HCT116 (cell line): ENCODE results near the gene TRAF2. TPM values are rescaled to one million over a fixed set of nuclear protein-coding genes. Genes with fewer than 3 reads are reported as not detected.

ENCODE experiments used
- ATAC-seq: fragments of 200-7000 bp; cut with Tn5 transposase; 2 replicates; pipeline ENCODE4 v1.9.1; 2020; ENCODE audit warnings: mild to moderate bottlenecking, moderate library complexity
- BruUV-seq: library from RNA; stranded (reverse); fragments of 400-500 nt; replicated peaks from 2 replicates; lab custom pipeline; 2021; lab: Mats Ljungman, UMichigan
- CTCF ChIA-PET: fragments of 300-600 bp; sonication (Branson Sonifier 250); formaldehyde crosslinking; loops from one replicate; lab custom pipeline; 2021; ENCODE audit warnings: antibody characterized with exemption; lab: Charles Lee
- POLR2A ChIA-PET: fragments of 300-600, 350-600 bp; sonication (Branson Sonifier 250); formaldehyde crosslinking; loops from one replicate; lab custom pipeline; 2021; ENCODE audit warnings: antibody characterized with exemption; lab: Charles Lee
- RAD21 ChIA-PET, 2 experiments: fragments of 300-600 bp; sonication (Branson Sonifier 250); formaldehyde crosslinking; loops; one replicate each; lab custom pipeline; 2023; ENCODE audit warnings: low total read pairs in 2 of 2; ENCODE audit not compliant: uncharacterized antibody in 2 of 2, unreplicated experiment in 2 of 2, low non-redundant PET in 1 of 2; lab: Charles Lee
- DNase-seq: peaks from one replicate; pipeline ENCODE4 v3.0.0-alpha.2; 2010; ENCODE audit warnings: low read depth, low spot score
- H2AFZ ChIP-seq: fragments of 200-600 bp; shearing (Covaris generic), sonication (generic); 2 replicates; pipeline ENCODE4 v1.6.1; 2017; ENCODE audit warnings: low read depth, mixed run types, mixed read lengths, antibody characterized with exemption, low read length; ENCODE audit not compliant: poor library complexity, severe bottlenecking
- H3K27ac ChIP-seq: 2 replicates; pipeline ENCODE4 v1.5.1; 2012; ENCODE audit warnings: low read depth, low read length
- H3K27me3 ChIP-seq: fragments of 200-600 bp; sonication (generic); 2 replicates; pipeline ENCODE4 v1.6.1; 2016; ENCODE audit warnings: mixed run types, low read length, mixed read lengths; ENCODE audit not compliant: insufficient read depth
- H3K36me3 ChIP-seq, 2 experiments: fragments of 200-500 bp in 1 of 2; fragments of 200-600 bp in 1 of 2; sonication (Bioruptor generic) in 1 of 2; sonication (generic) in 1 of 2; 2 replicates each; pipeline versions ENCODE4 v1.5.1 to v1.6.1; 2014 to 2016; ENCODE audit warnings: low read length in 2 of 2, inconsistent platforms in 1 of 2, mixed read lengths in 1 of 2, mixed run types in 1 of 2; ENCODE audit not compliant: insufficient read depth in 2 of 2, control insufficient read depth in 1 of 2
- H3K4me1 ChIP-seq, 2 experiments: fragments of 200-600 bp in 1 of 2; sonication (generic) in 1 of 2; 2 replicates each; pipeline versions ENCODE4 v1.5.1 to v1.6.1; 2012 to 2017; ENCODE audit warnings: low read length in 2 of 2, inconsistent platforms in 1 of 2, mild to moderate bottlenecking in 1 of 2, mixed read lengths in 1 of 2, mixed run types in 1 of 2, moderate library complexity in 1 of 2; ENCODE audit not compliant: insufficient read depth in 2 of 2, control insufficient read depth in 1 of 2
- H3K4me2 ChIP-seq: fragments of 200-600 bp; sonication (generic); 2 replicates; pipeline ENCODE4 v1.6.1; 2017; ENCODE audit warnings: mixed run types, low read length, mixed read lengths
- H3K4me3 ChIP-seq, 2 experiments: fragments of 200-600 bp in 1 of 2; sonication (generic) in 1 of 2; replicated peaks in 1 of 2; 2 replicates each; pipeline ENCODE4 v1.5.1; 2011 to 2016; ENCODE audit warnings: low read length in 2 of 2, control low read depth in 1 of 2, low read depth in 1 of 2, mild to moderate bottlenecking in 1 of 2, mixed read lengths in 1 of 2, mixed run types in 1 of 2
- H3K79me2 ChIP-seq: fragments of 200-600 bp; sonication (generic); 2 replicates; pipeline ENCODE4 v1.6.1; 2017; ENCODE audit warnings: mild to moderate bottlenecking, mixed run types, low read length, moderate library complexity, mixed read lengths; ENCODE audit not compliant: insufficient read depth
- H3K9ac ChIP-seq: fragments of 200-600 bp; sonication (generic); 2 replicates; pipeline ENCODE4 v1.6.1; 2016; ENCODE audit warnings: low read length, mixed read lengths
- H3K9me2 ChIP-seq: fragments of 200-600 bp; sonication (generic), shearing (Covaris generic); 2 replicates; pipeline ENCODE4 v1.6.1; 2017; ENCODE audit warnings: mixed run types, mild to moderate bottlenecking, moderate library complexity; ENCODE audit not compliant: insufficient read depth
- H3K9me3 ChIP-seq, 2 experiments: fragments of 200-500 bp in 1 of 2; fragments of 200-600 bp in 1 of 2; sonication (Bioruptor generic) in 1 of 2; sonication (generic) in 1 of 2; 2 replicates each; pipeline ENCODE4 v1.6.1; 2014 to 2017; ENCODE audit warnings: low read length in 2 of 2, mixed read lengths in 2 of 2, inconsistent platforms in 1 of 2, low read depth in 1 of 2, mild to moderate bottlenecking in 1 of 2, mixed run types in 1 of 2, moderate library complexity in 1 of 2; ENCODE audit not compliant: control insufficient read depth in 1 of 2, insufficient read depth in 1 of 2
- H4K20me1 ChIP-seq: fragments of 200-600 bp; sonication (generic), shearing (Covaris generic); 2 replicates; pipeline ENCODE4 v1.6.1; 2017; ENCODE audit warnings: mixed run types, mild to moderate bottlenecking, moderate library complexity; ENCODE audit not compliant: insufficient read depth
- CEBPB ChIP-seq: IDR thresholded peaks from 2 replicates; pipeline ENCODE4 v1.6.1; 2012; ENCODE audit warnings: low read depth
- EGR1 ChIP-seq: IDR thresholded peaks from 2 replicates; pipeline ENCODE4 v1.6.1; 2012; ENCODE audit warnings: low read depth
- EZH2 ChIP-seq: fragments of 200-600 bp; sonication (generic); IDR thresholded peaks from 2 replicates; pipeline ENCODE4 v1.6.1; 2017; ENCODE audit warnings: antibody characterized with exemption, mixed run types
- EZH2phosphoT487 ChIP-seq: fragments of 200-600 bp; IDR thresholded peaks from 2 replicates; pipeline ENCODE4 v1.6.1; 2018; ENCODE audit warnings: antibody characterized with exemption, borderline replicate concordance
- FOSL1 ChIP-seq: IDR thresholded peaks from 2 replicates; pipeline ENCODE4 v1.6.1; 2012; ENCODE audit warnings: low read depth
- RAD21 ChIP-seq: IDR thresholded peaks from 2 replicates; pipeline ENCODE4 v1.6.1; 2012; ENCODE audit warnings: low read depth, mild to moderate bottlenecking
- SP1 ChIP-seq: IDR thresholded peaks from 2 replicates; pipeline ENCODE4 v1.6.1; 2012; ENCODE audit warnings: low read depth
- SRF ChIP-seq: IDR thresholded peaks from 2 replicates; pipeline ENCODE4 v1.6.1; 2012; ENCODE audit warnings: low read depth
- TCF7L2 ChIP-seq: IDR thresholded peaks from 2 replicates; pipeline ENCODE4 v1.7.0; 2011; ENCODE audit warnings: borderline replicate concordance, inconsistent platforms; ENCODE audit not compliant: insufficient read depth, insufficient read length; ENCODE audit errors: extremely low read depth
- ZFX ChIP-seq: fragments of 450-650 bp; IDR thresholded peaks from 2 replicates; pipeline ENCODE4 v1.6.1; 2017
- ZNF274 ChIP-seq: fragments of 200-500 bp; sonication (Bioruptor generic); IDR thresholded peaks from 2 replicates; pipeline ENCODE4 v1.6.1; 2014; ENCODE audit warnings: mild to moderate bottlenecking, low read depth, low read length, inconsistent platforms
- intact Hi-C: fragments of 100-400 bp; cut with micrococcal nuclease; formaldehyde crosslinking; loops from 2 replicates; pipeline ENCODE4 v1.10.0; 2022
- total RNA-seq: library from RNA; stranded (reverse); gene quantifications from one replicate; pipeline ENCODE4 v1.2.1, GENCODE V29; 2021; ENCODE audit not compliant: unreplicated experiment
- TF ChIP-seq, protein P1 (sequence below): IDR thresholded peaks from 2 replicates; pipeline ENCODE4 v1.6.1; 2012
- TF ChIP-seq, protein P2 (sequence below), 3 experiments: fragments of 200-600 bp in 1 of 3; sonication (generic) in 1 of 3; IDR thresholded peaks in 2 of 3; conservative IDR thresholded peaks in 1 of 3; 2 replicates each; pipeline ENCODE4 v1.5.1; 2012 to 2017; ENCODE audit warnings: low read depth in 2 of 3, low read length in 2 of 3, antibody characterized with exemption in 1 of 3, borderline replicate concordance in 1 of 3, control low read depth in 1 of 3, mild to moderate bottlenecking in 1 of 3, mixed read lengths in 1 of 3, mixed run types in 1 of 3, moderate library complexity in 1 of 3; ENCODE audit not compliant: insufficient read depth in 1 of 3

The TRAF2 gene
- total RNA-seq, 1 experiment from 2014 or later: 28.4 TPM

DNA sequence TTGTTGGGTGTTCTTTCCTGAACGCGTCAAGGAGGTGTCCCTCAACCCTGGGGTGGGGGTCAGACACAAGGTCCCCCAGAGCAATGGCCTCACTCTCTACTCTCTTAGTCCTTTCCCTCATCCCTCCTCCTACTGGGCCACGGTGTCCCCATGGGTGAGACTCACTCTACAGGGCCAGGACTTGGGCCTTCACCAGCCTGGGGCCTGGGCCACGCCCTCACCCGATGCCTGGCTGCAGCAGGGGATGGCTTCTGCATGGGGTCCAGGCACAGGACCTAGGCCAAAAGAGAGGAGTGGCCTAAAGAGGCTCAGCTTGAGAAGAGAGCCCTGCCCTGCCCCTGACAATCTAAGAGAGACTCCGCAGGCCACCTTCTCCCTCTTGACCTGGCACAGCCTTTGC is 71.6 kb downstream of the TRAF2 start:
- CTCF ChIA-PET: no interaction called here
- no peaks in the 10 kb centered on the region for H3K9me2 ChIP-seq
- ATAC-seq: no peak
- H3K9ac ChIP-seq: no peak overlapping the region
- H3K4me1 ChIP-seq: no peaks in the 10 kb centered on the region
- POLR2A ChIA-PET: no interaction called here
- no peaks in the 10 kb centered on the region for H3K36me3 ChIP-seq
- intact Hi-C loops: no loop called here
- H3K79me2 ChIP-seq: no peaks in the 10 kb centered on the region
- no peak for TF ChIP-seq SRF
- no peak for TF ChIP-seq CEBPB
- TF ChIP-seq, protein P1, sequence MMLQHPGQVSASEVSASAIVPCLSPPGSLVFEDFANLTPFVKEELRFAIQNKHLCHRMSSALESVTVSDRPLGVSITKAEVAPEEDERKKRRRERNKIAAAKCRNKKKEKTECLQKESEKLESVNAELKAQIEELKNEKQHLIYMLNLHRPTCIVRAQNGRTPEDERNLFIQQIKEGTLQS: no peak
- TF ChIP-seq RAD21: no peak
- TF ChIP-seq, protein P2, sequence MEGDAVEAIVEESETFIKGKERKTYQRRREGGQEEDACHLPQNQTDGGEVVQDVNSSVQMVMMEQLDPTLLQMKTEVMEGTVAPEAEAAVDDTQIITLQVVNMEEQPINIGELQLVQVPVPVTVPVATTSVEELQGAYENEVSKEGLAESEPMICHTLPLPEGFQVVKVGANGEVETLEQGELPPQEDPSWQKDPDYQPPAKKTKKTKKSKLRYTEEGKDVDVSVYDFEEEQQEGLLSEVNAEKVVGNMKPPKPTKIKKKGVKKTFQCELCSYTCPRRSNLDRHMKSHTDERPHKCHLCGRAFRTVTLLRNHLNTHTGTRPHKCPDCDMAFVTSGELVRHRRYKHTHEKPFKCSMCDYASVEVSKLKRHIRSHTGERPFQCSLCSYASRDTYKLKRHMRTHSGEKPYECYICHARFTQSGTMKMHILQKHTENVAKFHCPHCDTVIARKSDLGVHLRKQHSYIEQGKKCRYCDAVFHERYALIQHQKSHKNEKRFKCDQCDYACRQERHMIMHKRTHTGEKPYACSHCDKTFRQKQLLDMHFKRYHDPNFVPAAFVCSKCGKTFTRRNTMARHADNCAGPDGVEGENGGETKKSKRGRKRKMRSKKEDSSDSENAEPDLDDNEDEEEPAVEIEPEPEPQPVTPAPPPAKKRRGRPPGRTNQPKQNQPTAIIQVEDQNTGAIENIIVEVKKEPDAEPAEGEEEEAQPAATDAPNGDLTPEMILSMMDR (IDR thresholded peaks at IDR 0.05 in 2 of 3, conservative IDR thresholded peaks at IDR 0.05 in 1 of 3; ENCODE audit: borderline replicate concordance in 1 of 3, insufficient read depth in 1 of 3, low read depth in 2 of 3, low read length in 2 of 3): no peak
- no peaks in the 10 kb centered on the region for H3K27me3 ChIP-seq
- H4K20me1 ChIP-seq: no peaks in the 10 kb centered on the region
- no peak overlapping the region for H3K27ac ChIP-seq
- BruUV-seq: no TSS peak
- H3K9me3 ChIP-seq: no peaks in the 10 kb centered on the region
- no peak overlapping the region for H2AFZ ChIP-seq
- H3K4me3 ChIP-seq: no peak overlapping the region
- no peak for DNase-seq
- RAD21 ChIA-PET: no interaction called here
- H3K4me2 ChIP-seq: no peak overlapping the region

DNA sequence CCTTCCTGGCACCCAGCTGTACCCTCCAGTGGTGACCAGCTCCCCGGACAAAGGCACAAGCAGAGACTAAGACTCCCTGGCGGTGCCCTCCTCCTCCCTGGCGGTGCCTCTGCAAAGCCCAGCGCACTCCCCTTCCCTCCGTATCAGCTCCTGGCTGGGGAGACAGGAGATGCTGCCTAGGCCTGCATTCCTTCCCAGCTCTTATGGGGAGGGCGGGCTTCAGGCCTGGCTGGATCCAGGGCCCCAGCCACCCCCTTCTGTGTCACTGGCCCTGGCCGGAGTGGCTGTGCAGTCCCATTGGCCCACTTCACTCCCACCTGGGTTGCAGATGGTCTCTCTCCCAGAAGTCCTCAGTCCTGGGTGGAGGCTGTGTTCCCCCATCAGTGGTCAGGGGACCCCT is 72.2 kb downstream of the TRAF2 start:
- Histone ChIP-seq H2AFZ (no peak overlapping the region), H3K9me3 (no peaks in the 10 kb centered on the region), H3K79me2 (no peaks in the 10 kb centered on the region), H4K20me1 (no peaks in the 10 kb centered on the region), H3K9ac (no peak overlapping the region), H3K4me2 (no peak overlapping the region), H3K27me3 (no peaks in the 10 kb centered on the region), H3K9me2 (no peaks in the 10 kb centered on the region), H3K4me1 (peaks cover 0 to 4% of the 10 kb centered on the region in 2 experiments; a peak in 2 of 4 replicates), H3K27ac (no peak overlapping the region), H3K4me3 (no peak overlapping the region), H3K36me3 (no peaks in the 10 kb centered on the region)
- DNase-seq (no peak), ATAC-seq (no peak)
- ChIA-PET RAD21 (no interaction called here), CTCF (no interaction called here), POLR2A (no interaction called here)
- TF ChIP-seq EZH2phosphoT487 (no peak), ZNF274 (no peak), TCF7L2 (no peak), SRF (no peak), SP1 (no peak), FOSL1 (no peak), EGR1 (no peak), ZFX (no peak), CEBPB (no peak), RAD21 (no peak), EZH2 (no peak)
- TF ChIP-seq, protein P2 (IDR thresholded peaks at IDR 0.05 in 2 of 3, conservative IDR thresholded peaks at IDR 0.05 in 1 of 3; ENCODE audit: borderline replicate concordance in 1 of 3, insufficient read depth in 1 of 3, low read depth in 2 of 3, low read length in 2 of 3): no peak
- intact Hi-C loops: no loop called here
- BruUV-seq: no TSS peak
